ENCODE results near the gene GATB. TPM values are rescaled to one million over a fixed set of nuclear protein-coding genes. Genes with fewer than 3 reads are reported as not detected.

Gene GATB
- polyA plus RNA-seq, 1 donor: 17.4 TPM

GRCh38 chr4:151690164-151690870 lies 70.5 kb downstream of the GATB start:
- no CpG with 5 or more reads among the region's 4 CpGs for WGBS (ENCODE audit: insufficient coverage, low lambda C conversion rate)
- H3K4me1 ChIP-seq (ENCODE audit: control insufficient read depth, insufficient read depth, low read length): no peaks in the 10 kb centered on the region
- DNase-seq: peak in 1 of 2 donors; percentile 32
- H3K36me3 ChIP-seq (ENCODE audit: control insufficient read depth, insufficient read depth, low read length): peaks cover 10% of the 10 kb centered on the region
- H3K27me3 ChIP-seq (ENCODE audit: control insufficient read depth, insufficient read depth, low read length): no peaks in the 10 kb centered on the region
- H3K4me3 ChIP-seq (ENCODE audit: low read length): no peak overlapping the region
- no peaks in the 10 kb centered on the region for H3K9me3 ChIP-seq (ENCODE audit: control insufficient read depth, low read depth, low read length)
- H3K27ac ChIP-seq (ENCODE audit: low read length): no peak overlapping the region

- 93% methylated on average over 3 of the region's 10 CpGs for WGBS (ENCODE audit: insufficient coverage, low lambda C conversion rate)
- Histone ChIP-seq H3K4me3 (ENCODE audit: low read length) (no peak overlapping the region), H3K9me3 (ENCODE audit: control insufficient read depth, low read depth, low read length) (no peaks in the 10 kb centered on the region), H3K27me3 (ENCODE audit: control insufficient read depth, insufficient read depth, low read length) (no peaks in the 10 kb centered on the region), H3K4me1 (ENCODE audit: control insufficient read depth, insufficient read depth, low read length) (no peaks in the 10 kb centered on the region), H3K27ac (ENCODE audit: low read length) (no peak overlapping the region), H3K36me3 (ENCODE audit: control insufficient read depth, insufficient read depth, low read length) (peaks cover 10% of the 10 kb centered on the region)
- DNase-seq: no peak
Measured at GRCh38 chr4:151689211-151689991, 71.4 kb downstream of the GATB start.

GRCh38 chr4:151688785-151689043 lies 72.1 kb downstream of the GATB start:
- H3K9me3 ChIP-seq (ENCODE audit: control insufficient read depth, low read depth, low read length): no peaks in the 10 kb centered on the region
- H3K4me1 ChIP-seq (ENCODE audit: control insufficient read depth, insufficient read depth, low read length): no peaks in the 10 kb centered on the region
- no peaks in the 10 kb centered on the region for H3K27me3 ChIP-seq (ENCODE audit: control insufficient read depth, insufficient read depth, low read length)
- no peak for DNase-seq
- H3K27ac ChIP-seq (ENCODE audit: low read length): no peak overlapping the region
- H3K4me3 ChIP-seq (ENCODE audit: low read length): no peak overlapping the region
- H3K36me3 ChIP-seq (ENCODE audit: control insufficient read depth, insufficient read depth, low read length): peaks cover 10% of the 10 kb centered on the region

GRCh38 chr4:151688003-151688784 lies 72.6 kb downstream of the GATB start:
- Histone ChIP-seq H3K9me3 (ENCODE audit: control insufficient read depth, low read depth, low read length) (no peaks in the 10 kb centered on the region), H3K27me3 (ENCODE audit: control insufficient read depth, insufficient read depth, low read length) (no peaks in the 10 kb centered on the region), H3K4me3 (ENCODE audit: low read length) (no peak overlapping the region), H3K27ac (ENCODE audit: low read length) (no peak overlapping the region), H3K4me1 (ENCODE audit: control insufficient read depth, insufficient read depth, low read length) (no peaks in the 10 kb centered on the region), H3K36me3 (ENCODE audit: control insufficient read depth, insufficient read depth, low read length) (peaks cover 10% of the 10 kb centered on the region)
- 52% methylated on average over 3 of the region's 14 CpGs for WGBS (ENCODE audit: insufficient coverage, low lambda C conversion rate)
- no peak for DNase-seq

GRCh38 chr4:151687021-151687640 lies 73.7 kb downstream of the GATB start:
- Histone ChIP-seq H3K27ac (ENCODE audit: low read length) (no peak overlapping the region), H3K4me1 (ENCODE audit: control insufficient read depth, insufficient read depth, low read length) (no peaks in the 10 kb centered on the region), H3K36me3 (ENCODE audit: control insufficient read depth, insufficient read depth, low read length) (peaks cover 12% of the 10 kb centered on the region), H3K9me3 (ENCODE audit: control insufficient read depth, low read depth, low read length) (no peaks in the 10 kb centered on the region), H3K4me3 (ENCODE audit: low read length) (no peak overlapping the region), H3K27me3 (ENCODE audit: control insufficient read depth, insufficient read depth, low read length) (no peaks in the 10 kb centered on the region)
- no peak for DNase-seq
- no CpG with 5 or more reads among the region's 11 CpGs for WGBS (ENCODE audit: insufficient coverage, low lambda C conversion rate)

GRCh38 chr4:151685303-151685702 lies 75.5 kb downstream of the GATB start:
- no peak overlapping the region for H3K4me3 ChIP-seq (ENCODE audit: low read length)
- no peaks in the 10 kb centered on the region for H3K9me3 ChIP-seq (ENCODE audit: control insufficient read depth, low read depth, low read length)
- H3K27me3 ChIP-seq (ENCODE audit: control insufficient read depth, insufficient read depth, low read length): no peaks in the 10 kb centered on the region
- DNase-seq: no peak
- no peaks in the 10 kb centered on the region for H3K4me1 ChIP-seq (ENCODE audit: control insufficient read depth, insufficient read depth, low read length)
- peaks cover 16% of the 10 kb centered on the region for H3K36me3 ChIP-seq (ENCODE audit: control insufficient read depth, insufficient read depth, low read length)
- WGBS (ENCODE audit: insufficient coverage, low lambda C conversion rate): no CpG with 5 or more reads among the region's 5 CpGs
- no peak overlapping the region for H3K27ac ChIP-seq (ENCODE audit: low read length)

- Histone ChIP-seq H3K27me3 (ENCODE audit: control insufficient read depth, insufficient read depth, low read length) (no peaks in the 10 kb centered on the region), H3K27ac (ENCODE audit: low read length) (no peak overlapping the region), H3K36me3 (ENCODE audit: control insufficient read depth, insufficient read depth, low read length) (peaks cover 8% of the 10 kb centered on the region), H3K9me3 (ENCODE audit: control insufficient read depth, low read depth, low read length) (no peaks in the 10 kb centered on the region), H3K4me1 (ENCODE audit: control insufficient read depth, insufficient read depth, low read length) (no peaks in the 10 kb centered on the region), H3K4me3 (ENCODE audit: low read length) (no peak overlapping the region)
- no peak for DNase-seq
- WGBS (ENCODE audit: insufficient coverage, low lambda C conversion rate): 87% methylated on average over 3 of the region's 4 CpGs
Measured at GRCh38 chr4:151681085-151681484, 79.7 kb downstream of the GATB start.

- no peaks in the 10 kb centered on the region for H3K9me3 ChIP-seq (ENCODE audit: control insufficient read depth, low read depth, low read length)
- H3K4me1 ChIP-seq (ENCODE audit: control insufficient read depth, insufficient read depth, low read length): no peaks in the 10 kb centered on the region
- H3K27ac ChIP-seq (ENCODE audit: low read length): no peak overlapping the region
- DNase-seq: no peak
- H3K4me3 ChIP-seq (ENCODE audit: low read length): no peak overlapping the region
- peaks cover 8% of the 10 kb centered on the region for H3K36me3 ChIP-seq (ENCODE audit: control insufficient read depth, insufficient read depth, low read length)
- 80% methylated on average over 1 of the region's 8 CpGs for WGBS (ENCODE audit: insufficient coverage, low lambda C conversion rate)
- H3K27me3 ChIP-seq (ENCODE audit: control insufficient read depth, insufficient read depth, low read length): no peaks in the 10 kb centered on the region
Measured at GRCh38 chr4:151679231-151679630, 81.6 kb downstream of the GATB start.

- 100% methylated on average over 1 of the region's 14 CpGs for WGBS (ENCODE audit: insufficient coverage, low lambda C conversion rate)
- no peak for DNase-seq
- H3K27me3 ChIP-seq (ENCODE audit: control insufficient read depth, insufficient read depth, low read length): no peaks in the 10 kb centered on the region
- no peaks in the 10 kb centered on the region for H3K4me1 ChIP-seq (ENCODE audit: control insufficient read depth, insufficient read depth, low read length)
- peaks cover 8% of the 10 kb centered on the region for H3K36me3 ChIP-seq (ENCODE audit: control insufficient read depth, insufficient read depth, low read length)
- no peak overlapping the region for H3K4me3 ChIP-seq (ENCODE audit: low read length)
- H3K9me3 ChIP-seq (ENCODE audit: control insufficient read depth, low read depth, low read length): no peaks in the 10 kb centered on the region
- H3K27ac ChIP-seq (ENCODE audit: low read length): no peak overlapping the region
Measured at GRCh38 chr4:151678048-151678872, 82.5 kb downstream of the GATB start.

- no peak overlapping the region for H3K4me3 ChIP-seq (ENCODE audit: low read length)
- no CpG with 5 or more reads among the region's 3 CpGs for WGBS (ENCODE audit: insufficient coverage, low lambda C conversion rate)
- peaks cover 8% of the 10 kb centered on the region for H3K36me3 ChIP-seq (ENCODE audit: control insufficient read depth, insufficient read depth, low read length)
- no peak for DNase-seq
- no peaks in the 10 kb centered on the region for H3K4me1 ChIP-seq (ENCODE audit: control insufficient read depth, insufficient read depth, low read length)
- no peak overlapping the region for H3K27ac ChIP-seq (ENCODE audit: low read length)
- H3K27me3 ChIP-seq (ENCODE audit: control insufficient read depth, insufficient read depth, low read length): no peaks in the 10 kb centered on the region
- no peaks in the 10 kb centered on the region for H3K9me3 ChIP-seq (ENCODE audit: control insufficient read depth, low read depth, low read length)
Measured at GRCh38 chr4:151677193-151677592, 83.6 kb downstream of the GATB start.
